ENCODE results near the gene NPBWR2.

The NPBWR2 gene

GRCh38 chr20:64116541-64117431 is 9.4 kb upstream of the NPBWR2 start:
- no peak for ATAC-seq

DNA sequence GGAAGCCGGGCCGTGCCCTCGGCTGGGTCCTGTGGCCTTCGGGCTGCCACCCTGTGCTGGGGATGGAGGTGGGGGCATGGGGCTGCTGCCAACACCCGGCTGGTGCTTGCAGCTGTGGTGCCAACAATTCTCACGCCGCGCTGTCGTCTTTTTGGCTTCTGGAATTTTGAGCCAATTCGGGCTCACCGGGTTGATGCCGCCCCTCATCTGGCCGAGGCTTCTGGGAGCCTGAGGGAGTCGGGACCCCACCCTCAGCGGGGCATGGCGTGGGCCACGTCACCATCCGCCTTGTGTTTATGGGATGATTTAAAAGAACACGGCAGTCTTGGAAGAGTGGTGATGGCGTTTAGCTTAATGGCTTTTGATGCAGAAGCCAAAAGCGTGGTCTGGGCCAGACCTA is 8.7 kb upstream of the NPBWR2 start:
- ATAC-seq = no peak

GRCh38 chr20:64115171-64115911 is 8.0 kb upstream of the NPBWR2 start:
- ATAC-seq = no peak

DNA sequence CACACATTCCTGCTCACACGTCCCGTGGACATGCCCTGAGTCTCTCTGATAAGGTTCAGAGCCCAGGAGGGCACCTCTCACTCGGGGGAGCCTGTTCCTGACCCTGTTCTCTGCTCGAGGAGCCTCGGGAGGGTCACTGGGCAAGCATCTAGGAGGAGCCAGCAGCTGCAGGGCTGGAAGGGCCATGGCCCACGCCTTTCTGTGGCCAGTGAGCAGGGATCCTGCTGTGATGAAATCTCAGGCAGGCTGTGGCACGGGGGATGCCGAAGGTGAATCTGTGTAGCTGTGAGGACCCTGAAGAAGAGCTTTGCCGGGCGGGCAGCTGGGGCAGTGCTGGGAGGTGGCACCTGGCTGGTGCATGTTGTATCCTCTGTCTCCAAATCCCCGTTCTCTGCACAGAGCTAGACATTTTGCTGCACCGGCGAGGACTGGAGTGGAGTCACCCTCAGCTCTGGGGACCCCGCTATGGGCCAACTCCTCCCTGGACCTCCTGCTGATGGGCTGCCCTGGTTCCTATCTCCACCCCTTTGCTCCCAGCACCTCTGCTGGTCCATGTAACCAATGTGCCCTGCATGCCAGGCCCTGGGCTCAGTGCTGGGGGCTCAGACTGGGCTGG is 7.1 kb upstream of the NPBWR2 start:
- no peak for ATAC-seq

GRCh38 chr20:64113796-64114355 is 6.5 kb upstream of the NPBWR2 start:
- ATAC-seq = no peak

GRCh38 chr20:64113444-64113775 is 6.0 kb upstream of the NPBWR2 start:
- ATAC-seq = no peak

GRCh38 chr20:64112691-64113443 is 5.5 kb upstream of the NPBWR2 start:
- ATAC-seq = no peak

DNA sequence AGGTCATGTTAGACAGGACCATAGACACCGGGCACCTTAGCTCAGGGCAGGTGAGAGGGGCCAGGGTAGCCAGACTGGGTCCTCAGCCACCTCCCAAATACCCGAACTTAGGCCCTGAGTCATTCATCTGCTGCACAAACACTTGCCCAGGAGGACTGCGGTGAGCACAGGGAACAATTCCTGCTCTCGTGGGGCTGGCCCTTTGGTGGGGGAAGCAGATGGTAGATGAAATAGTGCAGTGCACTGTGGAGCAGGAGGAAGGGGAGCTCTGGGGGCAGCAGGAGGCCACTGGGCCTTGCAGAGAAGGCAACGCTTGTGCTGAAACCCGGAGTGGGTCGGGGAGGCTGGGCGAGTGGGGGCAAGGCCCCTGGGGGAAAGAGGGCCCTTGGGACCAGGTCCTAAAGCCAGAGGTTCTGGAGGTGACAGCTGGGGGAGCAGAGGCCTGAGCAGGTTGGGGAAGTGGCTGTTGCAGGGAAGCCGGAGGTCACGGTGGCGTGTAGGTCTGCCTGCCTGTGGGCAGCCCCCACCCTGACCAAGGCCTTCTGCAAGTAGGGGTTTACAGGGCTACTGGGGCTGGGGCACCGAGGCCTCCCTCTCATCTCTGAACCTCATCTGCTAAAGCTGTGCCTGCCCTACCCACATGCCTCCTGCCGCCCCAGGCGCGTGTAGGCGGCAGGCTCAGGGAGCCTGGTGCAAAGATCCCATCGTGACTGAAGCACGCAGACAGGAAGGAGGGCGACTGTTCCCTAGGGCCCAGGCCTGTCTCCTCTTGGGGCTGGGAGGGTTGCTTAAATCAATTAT is 4.7 kb upstream of the NPBWR2 start:
- ATAC-seq = no peak

- no peak for ATAC-seq
Observed at GRCh38 chr20:64110411-64111068, 3.2 kb upstream of the NPBWR2 start.

DNA sequence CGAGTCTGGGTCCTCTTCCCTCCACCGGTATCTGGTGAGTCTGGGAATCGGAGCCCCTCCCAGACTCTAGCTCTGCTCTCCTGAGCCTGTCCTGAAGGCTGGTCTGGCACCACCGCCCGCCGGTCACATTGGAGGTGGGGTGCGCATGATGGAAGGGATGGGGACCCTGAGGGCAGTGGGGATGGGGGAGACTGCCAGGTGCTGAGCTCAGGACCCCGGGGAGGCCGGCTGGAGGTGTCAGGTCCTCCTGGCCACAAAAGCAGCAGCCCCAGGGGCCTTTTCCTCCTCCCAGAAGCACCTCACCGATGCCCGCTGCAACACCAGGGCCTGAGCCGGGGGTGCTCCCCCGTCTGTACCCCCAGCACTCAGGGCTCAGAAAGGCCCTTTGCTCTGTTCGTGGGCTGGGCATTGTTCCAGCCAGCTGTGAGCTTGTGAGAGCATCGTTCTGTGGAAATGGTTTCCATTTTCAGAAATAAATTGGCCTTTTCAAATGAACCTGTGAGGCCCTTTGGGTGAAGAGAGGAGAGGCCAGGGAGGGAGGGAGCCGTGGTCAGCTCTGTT is 2.5 kb upstream of the NPBWR2 start:
- no peak for ATAC-seq

- ATAC-seq = no peak
Observed at GRCh38 chr20:64108731-64109681, 1.6 kb upstream of the NPBWR2 start.

GRCh38 chr20:64107736-64108457 is 532 bp upstream of the NPBWR2 start:
- ATAC-seq = no peak

- ATAC-seq = no peak
Observed at GRCh38 chr20:64106435-64106961, 867 bp downstream of the NPBWR2 start.

DNA sequence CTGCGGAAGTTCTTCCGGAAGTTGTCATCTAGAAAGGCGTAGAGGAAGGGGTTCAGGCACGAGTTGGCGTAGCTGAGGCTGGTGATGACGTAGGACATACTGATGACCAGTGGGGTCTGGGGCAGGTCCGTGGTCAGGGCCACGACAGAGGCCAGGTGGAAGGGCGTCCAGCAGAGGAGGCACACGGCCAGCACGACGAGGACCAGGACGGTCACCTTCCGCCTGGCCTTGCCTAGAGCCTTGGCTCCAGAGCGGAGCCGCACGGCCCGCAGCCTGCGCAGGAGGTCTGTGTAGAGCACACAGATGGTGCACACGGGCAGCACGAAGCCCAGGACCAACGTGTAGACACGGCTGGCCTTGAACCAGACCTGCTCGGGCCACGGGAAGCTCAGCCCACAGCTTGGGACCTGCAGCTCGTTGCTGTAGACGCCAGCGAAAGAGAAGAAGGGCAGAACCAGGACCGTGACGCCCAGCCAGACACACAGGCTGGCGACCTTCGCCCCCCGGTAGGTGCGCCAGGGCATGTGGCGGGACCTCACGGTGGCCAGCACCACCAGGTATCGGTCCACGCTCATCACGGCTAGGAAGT is 1.4 kb downstream of the NPBWR2 start:
- ATAC-seq = no peak

- no peak for ATAC-seq
Observed at GRCh38 chr20:64104667-64105451, 2.5 kb downstream of the NPBWR2 start.

GRCh38 chr20:64103871-64104666 is 3.3 kb downstream of the NPBWR2 start:
- ATAC-seq = no peak

Measured in activated CD4-positive, CD25-positive, alpha-beta regulatory T cell treated with anti-CD3 and anti-CD28 coated beads, Interleukin-2, amount 50 U/mL, for 24 hours (primary cell).